Natural killer cell (primary cell): ENCODE results near the gene TLE3. TPM values are rescaled to one million over a fixed set of nuclear protein-coding genes. Genes with fewer than 3 reads are reported as not detected.

Experiments used
- ATAC-seq, 3 donors: fragments of 150-1000 bp in 2 of 3; fragments of 200-7000 bp in 1 of 3; cut with Tn5 transposase; 1 replicate in 1 of 3; 2 replicates in 2 of 3; pipeline ENCODE4 v1.10.0; 2021; ENCODE audit warnings: mild to moderate bottlenecking in 2 of 3, moderate library complexity in 2 of 3
- DNase-seq, 2 donors: peaks; one replicate each; pipeline versions ENCODE4 v3.0.0 to v3.0.0-alpha.2; 2013 to 2021; ENCODE audit warnings: mixed read lengths in 1 of 2
- H3K27ac ChIP-seq: one replicate; pipeline ENCODE4 v1.5.1; 2013; ENCODE audit warnings: mild to moderate bottlenecking, low read length
- H3K27me3 ChIP-seq: one replicate; pipeline ENCODE4 v1.6.1; 2013; ENCODE audit warnings: low read length; ENCODE audit not compliant: control insufficient read depth, insufficient read depth
- H3K36me3 ChIP-seq: one replicate; pipeline ENCODE4 v1.6.1; 2013; ENCODE audit warnings: low read length; ENCODE audit not compliant: control insufficient read depth, insufficient read depth
- H3K4me1 ChIP-seq: one replicate; pipeline ENCODE4 v1.6.1; 2013; ENCODE audit warnings: low read length; ENCODE audit not compliant: control insufficient read depth, insufficient read depth
- H3K4me3 ChIP-seq: one replicate; pipeline ENCODE4 v1.5.1; 2013; ENCODE audit warnings: low read length
- H3K9me3 ChIP-seq: one replicate; pipeline ENCODE4 v1.6.1; 2013; ENCODE audit warnings: low read length; ENCODE audit not compliant: control insufficient read depth, insufficient read depth
- H3K27ac Mint-ChIP-seq, 2 donors: one replicate each; pipeline ENCODE4 v1.8.0; 2022; ENCODE audit warnings: mild to moderate bottlenecking in 2 of 2, mixed read lengths in 2 of 2, moderate library complexity in 1 of 2
- H3K27me3 Mint-ChIP-seq, 2 donors: one replicate each; pipeline ENCODE4 v1.8.0; 2022; ENCODE audit warnings: low read depth in 2 of 2, mixed read lengths in 2 of 2
- H3K36me3 Mint-ChIP-seq: one replicate; pipeline ENCODE4 v1.8.0; 2022; ENCODE audit warnings: mixed read lengths
- H3K4me1 Mint-ChIP-seq, 2 donors: one replicate each; pipeline ENCODE4 v1.8.0; 2022; ENCODE audit warnings: mixed read lengths in 2 of 2
- H3K4me3 Mint-ChIP-seq: one replicate; pipeline ENCODE4 v1.8.0; 2022; ENCODE audit warnings: mild to moderate bottlenecking, moderate library complexity, mixed read lengths
- H3K9me3 Mint-ChIP-seq, 2 donors: one replicate each; pipeline ENCODE4 v1.8.0; 2022; ENCODE audit warnings: mixed read lengths in 2 of 2
- WGBS: methylation state at CpG from one replicate; pipeline ENCODE4 v1.1.7; 2013; ENCODE audit warnings: missing lambda C conversion rate; ENCODE audit not compliant: insufficient coverage; 5-methylcytosine and 5-hydroxymethylcytosine counted together
- intact Hi-C: fragments of 100-400 bp; cut with micrococcal nuclease; formaldehyde crosslinking; loops from one replicate; pipeline ENCODE4 v1.14.2; 2022
- total RNA-seq, 4 donors: library from RNA; stranded (reverse); fragments of 120-200 nt in 1 of 4; gene quantifications; one replicate each; pipeline versions ENCODE4 v1.2.3 to v1.2.4, GENCODE V29; 2013 to 2022
- TF ChIP-seq, protein P1 (sequence below): fragments of 200-600 bp; IDR thresholded peaks from one replicate; pipeline ENCODE4 v1.8.0; 2022; ENCODE audit warnings: antibody characterized with exemption

Gene TLE3
- total RNA-seq, 3 donors from 2014 or later (not counting 1 experiment from before 2014, with no cell fraction given): 32.1 to 94.9 (median 36.7) TPM

DNA sequence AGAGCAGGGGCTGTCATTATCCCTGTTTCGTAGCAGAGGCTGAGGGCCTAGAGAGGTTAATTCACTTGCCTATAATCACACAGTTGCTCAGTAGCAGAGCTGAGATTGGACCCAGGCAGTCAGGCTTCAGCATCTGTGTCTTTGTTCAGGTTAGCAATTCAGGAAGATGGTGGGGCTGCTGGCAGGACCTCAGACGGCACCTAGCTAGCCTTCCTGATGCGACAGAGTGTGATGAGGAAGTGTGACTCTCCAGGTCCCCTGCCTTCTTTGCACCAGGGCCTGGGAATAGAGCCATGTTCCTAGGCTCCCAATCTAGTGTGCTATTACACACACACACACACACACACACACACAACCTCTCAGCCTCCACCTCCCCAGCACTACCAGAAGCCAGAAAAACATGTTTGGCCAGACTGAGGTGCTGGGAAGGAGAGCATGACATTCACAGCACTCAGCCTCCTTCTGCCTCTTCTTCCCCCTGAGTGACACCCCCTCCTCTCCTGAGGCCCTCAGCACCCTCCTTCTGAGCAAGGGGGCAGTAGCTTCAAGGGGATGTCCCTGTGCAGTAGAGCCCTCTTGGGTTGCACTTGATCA, 88.9 kb downstream of the TLE3 start:
- no peak for DNase-seq
- ATAC-seq: no peak
- Mint-ChIP-seq H3K27me3 (peaks cover 6 to 14% of the 10 kb centered on the region in 2 donors), H3K4me3 (no peak overlapping the region), H3K27ac (no peak overlapping the region), H3K9me3 (no peaks in the 10 kb centered on the region), H3K36me3 (no peaks in the 10 kb centered on the region), H3K4me1 (no peaks in the 10 kb centered on the region)
- intact Hi-C loops: no loop called here
- Histone ChIP-seq H3K9me3 (no peaks in the 10 kb centered on the region), H3K27ac (no peak overlapping the region), H3K36me3 (no peaks in the 10 kb centered on the region), H3K4me3 (no peak overlapping the region), H3K4me1 (no peaks in the 10 kb centered on the region), H3K27me3 (no peaks in the 10 kb centered on the region)
- TF ChIP-seq, protein P1, sequence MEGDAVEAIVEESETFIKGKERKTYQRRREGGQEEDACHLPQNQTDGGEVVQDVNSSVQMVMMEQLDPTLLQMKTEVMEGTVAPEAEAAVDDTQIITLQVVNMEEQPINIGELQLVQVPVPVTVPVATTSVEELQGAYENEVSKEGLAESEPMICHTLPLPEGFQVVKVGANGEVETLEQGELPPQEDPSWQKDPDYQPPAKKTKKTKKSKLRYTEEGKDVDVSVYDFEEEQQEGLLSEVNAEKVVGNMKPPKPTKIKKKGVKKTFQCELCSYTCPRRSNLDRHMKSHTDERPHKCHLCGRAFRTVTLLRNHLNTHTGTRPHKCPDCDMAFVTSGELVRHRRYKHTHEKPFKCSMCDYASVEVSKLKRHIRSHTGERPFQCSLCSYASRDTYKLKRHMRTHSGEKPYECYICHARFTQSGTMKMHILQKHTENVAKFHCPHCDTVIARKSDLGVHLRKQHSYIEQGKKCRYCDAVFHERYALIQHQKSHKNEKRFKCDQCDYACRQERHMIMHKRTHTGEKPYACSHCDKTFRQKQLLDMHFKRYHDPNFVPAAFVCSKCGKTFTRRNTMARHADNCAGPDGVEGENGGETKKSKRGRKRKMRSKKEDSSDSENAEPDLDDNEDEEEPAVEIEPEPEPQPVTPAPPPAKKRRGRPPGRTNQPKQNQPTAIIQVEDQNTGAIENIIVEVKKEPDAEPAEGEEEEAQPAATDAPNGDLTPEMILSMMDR: no peak
- WGBS: 68% methylated on average over 3 of the region's 3 CpGs

- Mint-ChIP-seq H3K27me3 (peaks cover 7 to 21% of the 10 kb centered on the region in 2 donors), H3K36me3 (no peaks in the 10 kb centered on the region), H3K4me3 (no peak overlapping the region), H3K9me3 (peaks cover 0 to 4% of the 10 kb centered on the region in 2 donors), H3K4me1 (no peaks in the 10 kb centered on the region), H3K27ac (no peak overlapping the region)
- DNase-seq (no peak), ATAC-seq (no peak)
- Histone ChIP-seq H3K4me3 (no peak overlapping the region), H3K9me3 (peaks cover 11% of the 10 kb centered on the region), H3K27ac (no peak overlapping the region), H3K36me3 (no peaks in the 10 kb centered on the region), H3K27me3 (no peaks in the 10 kb centered on the region), H3K4me1 (no peaks in the 10 kb centered on the region)
- intact Hi-C loops: no loop called here
- TF ChIP-seq, protein P1: no peak
- WGBS: 93% methylated on average over 12 of the region's 12 CpGs
These were observed 91.2 kb downstream of the TLE3 start for GRCh38 chr15:70006259-70007147.

GRCh38 chr15:70004826-70005225, 92.9 kb downstream of the TLE3 start:
- Histone ChIP-seq H3K27ac (no peak overlapping the region), H3K36me3 (no peaks in the 10 kb centered on the region), H3K4me1 (no peaks in the 10 kb centered on the region), H3K27me3 (no peaks in the 10 kb centered on the region), H3K4me3 (no peak overlapping the region), H3K9me3 (peaks cover 11% of the 10 kb centered on the region)
- peaks cover 9 to 25% of the 10 kb centered on the region in 2 donors for H3K27me3 Mint-ChIP-seq
- intact Hi-C loops: no loop called here
- no peak overlapping the region for H3K4me3 Mint-ChIP-seq
- H3K4me1 Mint-ChIP-seq: no peaks in the 10 kb centered on the region
- H3K9me3 Mint-ChIP-seq: peaks cover 0 to 4% of the 10 kb centered on the region in 2 donors
- 91% methylated on average over 3 of the region's 3 CpGs for WGBS
- H3K36me3 Mint-ChIP-seq: no peaks in the 10 kb centered on the region
- ATAC-seq (no peak), DNase-seq (no peak)
- H3K27ac Mint-ChIP-seq: no peak overlapping the region
- TF ChIP-seq, protein P1: no peak
